SU-DHL-6 (cell line): ENCODE measurements around the gene FTL.

Experiments used
- CTCF ChIP-seq: fragments of 200-600 bp; sonication (generic); IDR thresholded peaks from one replicate; pipeline ENCODE4 v1.5.1; 2017; ENCODE audit warnings: antibody characterized with exemption, mild to moderate bottlenecking, low read length, moderate library complexity; ENCODE audit not compliant: insufficient read depth, poor library complexity, severe bottlenecking
- EZH2phosphoT487 ChIP-seq: fragments of 200-600 bp; sonication (generic), shearing (Covaris generic); conservative IDR thresholded peaks from 2 replicates; pipeline ENCODE4 v1.6.1; 2018; ENCODE audit warnings: mild to moderate bottlenecking, antibody characterized with exemption, low read length, moderate library complexity, mixed read lengths

DNA sequence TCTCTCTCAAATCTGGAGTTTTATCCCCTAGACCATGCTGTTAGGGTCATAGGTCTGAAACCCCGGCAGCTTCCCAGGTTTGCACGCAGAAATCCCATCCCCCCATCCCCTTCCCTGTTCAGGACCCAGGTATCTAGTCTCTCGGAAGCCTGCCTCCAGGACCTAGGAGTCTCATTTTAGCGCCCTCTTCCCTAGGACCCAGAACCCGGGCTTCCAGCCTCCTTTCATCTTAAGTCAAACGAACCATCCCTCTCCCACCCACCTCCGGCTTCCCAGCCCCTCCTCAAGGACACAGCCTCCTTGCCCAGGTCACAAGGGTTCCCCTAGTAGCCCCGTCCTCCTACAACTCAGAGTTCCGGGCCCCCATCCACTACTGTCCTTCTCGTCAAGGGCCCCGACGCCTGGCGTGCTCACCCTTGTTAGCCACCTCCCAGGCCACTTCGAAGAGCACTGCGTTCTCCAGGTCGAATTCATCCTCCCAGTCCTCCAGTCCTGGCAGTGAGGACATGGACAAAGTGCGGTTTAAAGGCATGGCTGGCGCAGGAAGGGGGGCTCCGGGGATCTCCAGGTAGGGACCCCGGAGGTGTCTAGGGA lies 27.6 kb downstream of the FTL start:
- TF ChIP-seq CTCF: no peak
- no peak for TF ChIP-seq EZH2phosphoT487
